ENCODE measurements around the gene GTPBP3.

The GTPBP3 gene

GRCh38 chr19:17309198-17309964 lies 28.0 kb upstream of the GTPBP3 start, which contains the start of gene DDA1:
DDA1 (plus strand) TSS chr19:17309563; CDS start chr19:17309655, 92 bp downstream.
- peak; percentile 94 for DNase-seq

DNA sequence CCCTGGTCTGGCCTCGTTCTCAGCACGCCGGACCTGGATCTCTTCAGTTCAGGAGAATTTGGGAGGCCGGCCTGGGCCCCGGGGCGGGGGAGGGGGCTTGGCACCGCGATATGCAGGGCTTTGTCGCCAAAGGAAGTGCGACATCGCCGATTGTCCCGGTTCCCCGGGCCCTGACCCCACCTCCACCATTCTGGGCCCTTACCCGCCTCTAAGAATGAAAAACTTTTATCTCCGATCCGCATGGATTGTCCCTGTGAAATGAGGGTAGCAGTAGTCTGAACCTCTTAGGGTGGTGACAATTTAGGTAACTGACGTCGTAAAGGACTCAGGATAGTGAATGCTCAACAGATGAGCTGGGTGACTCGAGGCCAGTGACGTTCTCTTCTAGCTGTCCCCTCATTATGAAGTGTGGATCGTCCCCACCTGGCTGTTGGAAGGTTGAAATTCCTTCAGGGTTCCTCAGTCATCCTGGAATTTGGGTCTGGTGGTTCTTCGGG lies 27.3 kb upstream of the GTPBP3 start:
- DNase-seq = no peak

DNA sequence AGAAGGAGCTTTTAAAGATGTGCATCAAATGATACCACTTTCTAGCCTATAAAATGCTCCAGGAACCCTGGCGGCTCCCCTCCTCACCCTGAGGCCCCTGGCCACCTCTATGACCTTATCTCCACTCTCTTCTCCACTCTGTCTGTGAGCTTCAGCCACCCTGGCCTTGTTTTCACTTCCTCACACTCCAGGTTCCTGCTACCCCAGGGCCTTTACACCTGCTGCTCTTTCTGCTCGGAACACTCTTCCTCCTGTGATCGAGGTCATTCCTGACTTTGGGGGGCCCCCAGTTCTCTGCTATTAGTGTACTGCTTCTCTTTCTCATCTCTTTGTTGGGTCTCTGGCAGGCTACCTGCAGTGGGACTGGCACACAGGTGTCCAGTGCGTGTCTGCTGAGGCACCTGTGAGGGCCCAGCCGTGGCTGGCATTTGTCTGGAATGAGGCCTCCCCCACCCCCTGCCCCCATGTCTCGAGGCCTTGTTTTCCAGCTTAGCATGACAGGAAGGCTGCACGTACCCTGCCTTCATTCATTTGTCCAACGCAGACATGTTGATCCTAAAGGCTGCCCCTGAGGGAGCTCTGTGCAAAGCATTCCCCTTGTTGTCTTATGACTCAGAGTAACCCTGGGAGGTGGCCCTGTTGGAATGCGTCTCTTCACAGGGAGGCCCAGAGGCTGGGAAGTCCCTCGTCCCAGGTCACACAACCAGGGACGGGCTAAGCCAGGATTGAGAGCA lies 25.7 kb upstream of the GTPBP3 start:
- DNase-seq = no peak

DNA sequence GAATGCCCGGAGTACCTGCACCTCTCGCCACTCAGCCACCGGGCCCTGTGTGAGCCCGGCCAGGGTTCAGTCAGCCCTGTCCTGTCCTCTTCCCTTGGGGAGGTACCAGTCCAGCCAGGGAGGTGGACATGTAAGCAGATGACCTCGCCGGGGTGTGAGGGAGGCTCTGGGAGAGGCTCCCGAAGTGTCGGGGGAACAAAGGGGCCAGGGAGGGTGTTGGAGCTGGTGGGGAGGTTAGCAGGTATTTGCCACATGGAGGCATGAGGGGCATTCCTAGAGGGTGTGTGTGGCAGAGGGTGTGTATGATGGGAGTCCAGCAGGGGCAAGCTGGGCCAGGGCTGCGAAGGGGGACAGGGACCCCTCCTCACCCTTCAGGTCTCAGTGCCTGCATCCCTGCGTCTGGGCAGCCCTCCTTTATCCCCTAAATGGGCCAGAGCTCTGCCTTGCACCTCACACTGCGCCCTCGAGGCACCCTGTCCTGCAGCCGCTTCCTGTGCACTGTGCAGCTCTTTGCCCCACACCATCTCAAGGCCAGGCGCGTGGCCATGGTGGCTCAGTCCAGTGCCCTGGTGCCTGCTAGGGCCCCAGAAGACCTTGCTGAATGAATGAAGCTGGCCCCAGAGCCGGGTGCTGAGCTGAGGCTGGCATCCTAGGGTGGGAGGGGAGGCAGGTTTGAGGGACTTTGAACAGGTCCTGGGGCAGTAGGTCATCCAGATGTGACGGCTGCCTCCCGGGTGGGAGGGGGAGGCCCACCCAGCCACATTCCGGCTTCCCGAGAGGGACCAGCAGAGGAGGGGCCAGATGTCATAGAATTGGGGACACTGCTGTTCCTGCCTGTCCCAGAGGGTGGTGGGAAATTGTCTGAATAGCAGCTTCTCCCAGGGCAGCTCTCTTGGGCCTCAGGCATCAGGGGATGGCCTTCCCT lies 24.9 kb upstream of the GTPBP3 start:
- no peak for DNase-seq

DNA sequence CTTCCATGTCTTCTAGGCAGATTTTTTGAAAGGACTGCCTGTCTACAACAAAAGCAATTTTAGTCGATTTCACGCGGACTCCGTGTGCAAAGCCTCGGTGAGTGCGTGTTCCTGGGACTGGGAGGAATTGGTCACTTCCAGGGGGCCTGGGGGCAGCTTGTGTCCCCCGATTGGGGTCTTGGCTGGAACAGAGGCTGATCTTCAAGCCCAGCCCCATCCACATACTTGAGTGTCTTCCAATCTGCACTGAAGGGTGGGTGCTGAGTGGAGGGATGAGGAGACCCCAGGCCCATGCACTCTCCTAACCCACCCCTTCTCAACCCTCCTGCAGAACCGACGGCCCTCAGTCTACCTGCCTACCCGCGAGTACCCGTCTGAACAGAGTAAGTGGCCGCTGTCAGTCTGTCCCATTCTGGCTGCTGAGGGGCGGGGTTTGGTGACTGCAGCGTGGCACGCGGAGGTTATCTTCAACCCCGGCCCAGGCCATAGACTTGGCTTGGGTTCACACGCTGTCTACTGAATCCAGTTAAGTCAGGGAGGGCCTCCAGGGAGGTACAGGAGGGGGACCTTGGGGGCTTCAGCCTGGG lies 23.3 kb upstream of the GTPBP3 start:
- no peak for DNase-seq

GRCh38 chr19:17318966-17319365 lies 18.4 kb upstream of the GTPBP3 start:
- no peak for DNase-seq

- no peak for DNase-seq
Observed at GRCh38 chr19:17319473-17320238, 17.7 kb upstream of the GTPBP3 start.

DNA sequence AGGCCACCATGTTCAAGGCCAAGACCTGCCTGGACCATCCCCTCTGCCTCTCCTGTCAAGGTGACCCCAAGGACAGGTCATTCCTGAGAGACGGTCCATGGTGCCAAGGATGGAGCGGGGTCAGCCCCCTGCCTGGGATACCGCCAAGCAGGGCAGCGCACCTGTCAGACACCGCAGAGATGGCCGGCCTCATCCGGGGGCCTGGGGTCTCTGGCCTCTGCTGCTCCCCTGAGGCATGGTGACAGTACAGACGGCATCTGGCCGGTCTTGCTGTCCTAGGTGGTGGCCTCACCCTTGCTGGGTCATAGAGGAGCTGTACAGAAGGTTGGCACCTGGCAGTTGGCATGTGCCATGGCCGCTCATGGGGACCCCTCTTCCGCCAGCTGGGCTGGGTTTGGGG lies 16.9 kb upstream of the GTPBP3 start:
- DNase-seq = no peak

GRCh38 chr19:17321655-17322489 lies 15.5 kb upstream of the GTPBP3 start:
- no peak for DNase-seq

DNA sequence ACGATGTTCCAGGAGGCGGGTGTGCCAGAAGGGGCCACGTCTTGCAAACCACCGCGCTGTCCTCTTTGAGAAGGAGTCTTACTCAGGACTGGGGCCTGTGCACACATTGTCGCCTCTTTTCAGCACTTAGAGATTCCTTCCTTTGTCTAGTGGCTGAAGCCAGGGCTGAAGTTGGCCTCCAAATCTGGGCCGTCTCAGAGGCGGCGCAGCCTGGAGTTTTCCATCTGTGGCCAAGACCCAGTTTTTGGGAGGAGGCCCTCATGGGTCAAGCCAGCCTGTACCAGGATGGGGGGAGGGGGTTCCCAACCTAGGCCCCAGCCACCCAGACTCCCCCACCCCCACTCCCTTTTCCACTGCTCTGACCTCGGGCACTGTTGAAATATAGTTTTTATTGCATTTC lies 14.5 kb upstream of the GTPBP3 start:
- DNase-seq = no peak

DNA sequence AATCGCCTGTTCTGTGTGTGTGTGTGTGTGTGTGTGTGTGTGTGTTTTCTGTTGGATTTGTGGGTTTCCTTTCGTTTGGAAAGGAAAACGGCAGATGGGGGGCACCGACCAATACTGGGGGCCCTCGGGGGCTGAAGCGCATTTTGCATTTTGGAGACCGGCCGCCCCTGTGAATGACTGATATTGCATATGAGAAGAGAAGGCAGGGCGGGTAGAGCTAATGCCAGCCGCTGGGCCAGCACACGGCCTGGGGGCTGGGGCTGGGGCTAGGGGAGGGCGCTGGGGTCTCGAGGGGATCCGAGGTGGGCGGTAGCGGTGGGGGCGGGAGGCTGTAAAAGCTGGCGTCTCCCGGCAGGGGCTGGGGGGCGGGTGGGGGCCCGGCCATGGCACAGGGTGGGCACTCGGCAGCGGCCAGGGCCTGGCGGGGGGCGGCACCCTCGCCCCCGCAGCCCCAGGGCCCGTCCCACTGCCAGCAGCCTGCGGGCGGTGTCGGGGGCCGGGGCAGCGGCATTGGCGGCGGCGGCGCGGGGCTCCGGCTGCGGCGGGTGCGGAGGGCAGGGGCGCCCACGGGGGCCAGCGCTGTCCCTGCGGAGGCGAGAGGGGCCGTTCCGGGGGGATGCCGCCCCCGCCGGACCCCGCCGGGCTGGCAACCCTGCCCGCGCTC lies 13.9 kb upstream of the GTPBP3 start:
- DNase-seq = no peak

DNA sequence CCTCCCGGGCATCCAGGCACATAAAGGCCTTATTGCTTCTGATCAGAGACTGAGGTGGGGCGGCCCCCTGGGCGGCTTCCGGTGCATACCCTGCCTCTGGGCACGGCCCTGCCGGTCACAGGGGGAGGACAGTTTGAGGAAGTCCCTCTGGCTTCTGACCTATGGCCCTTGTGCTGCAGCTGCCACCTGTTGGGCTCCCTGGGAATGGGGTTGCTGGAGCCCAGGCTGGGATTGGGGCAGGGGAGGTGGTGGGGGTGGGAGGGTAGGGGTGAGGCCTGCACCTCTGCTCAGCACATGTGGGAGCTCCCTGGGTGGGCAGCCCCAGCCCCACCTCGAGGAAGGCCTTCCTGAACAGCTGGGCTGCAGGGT lies 13.4 kb upstream of the GTPBP3 start:
- DNase-seq = no peak

GRCh38 chr19:17324357-17325114 lies 12.8 kb upstream of the GTPBP3 start:
- DNase-seq = no peak

- no peak for DNase-seq
Observed at GRCh38 chr19:17325133-17325532, 12.2 kb upstream of the GTPBP3 start.

DNA sequence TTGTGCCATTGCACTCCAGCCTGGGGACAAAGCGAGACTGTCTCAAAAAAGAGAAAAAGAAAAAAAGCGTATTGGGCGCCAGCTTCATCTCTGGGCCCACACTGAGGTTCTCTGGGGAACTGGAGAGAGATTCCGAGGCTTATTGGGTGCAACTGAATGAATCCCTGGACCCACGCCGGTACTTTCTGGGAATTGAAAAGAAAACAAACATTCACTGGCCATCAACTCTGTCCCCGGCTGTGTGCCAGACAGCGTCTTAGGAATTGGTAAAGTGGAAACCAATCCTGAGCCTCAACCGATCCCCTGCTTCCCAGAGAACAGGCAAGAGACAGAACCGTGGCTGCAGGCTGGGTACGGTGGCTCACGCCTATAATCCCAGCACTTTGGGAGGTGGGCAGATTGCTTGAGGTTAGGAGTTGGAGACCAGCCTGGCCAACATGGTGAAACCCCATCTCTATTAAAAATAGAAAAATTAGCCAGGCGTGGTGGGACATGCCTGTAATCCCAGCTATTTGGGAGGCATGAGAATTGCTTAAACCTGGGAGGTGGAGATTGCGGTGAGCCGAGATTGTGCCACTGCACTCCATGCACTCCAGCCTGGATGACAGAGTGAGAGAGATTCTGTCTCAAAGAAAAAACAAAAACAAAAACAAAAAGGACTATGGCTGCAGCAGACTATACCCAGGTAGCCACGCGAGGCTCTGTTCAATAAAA lies 11.3 kb upstream of the GTPBP3 start:
- DNase-seq = no peak

- no peak for DNase-seq
Observed at GRCh38 chr19:17326595-17326966, 10.8 kb upstream of the GTPBP3 start.

DNA sequence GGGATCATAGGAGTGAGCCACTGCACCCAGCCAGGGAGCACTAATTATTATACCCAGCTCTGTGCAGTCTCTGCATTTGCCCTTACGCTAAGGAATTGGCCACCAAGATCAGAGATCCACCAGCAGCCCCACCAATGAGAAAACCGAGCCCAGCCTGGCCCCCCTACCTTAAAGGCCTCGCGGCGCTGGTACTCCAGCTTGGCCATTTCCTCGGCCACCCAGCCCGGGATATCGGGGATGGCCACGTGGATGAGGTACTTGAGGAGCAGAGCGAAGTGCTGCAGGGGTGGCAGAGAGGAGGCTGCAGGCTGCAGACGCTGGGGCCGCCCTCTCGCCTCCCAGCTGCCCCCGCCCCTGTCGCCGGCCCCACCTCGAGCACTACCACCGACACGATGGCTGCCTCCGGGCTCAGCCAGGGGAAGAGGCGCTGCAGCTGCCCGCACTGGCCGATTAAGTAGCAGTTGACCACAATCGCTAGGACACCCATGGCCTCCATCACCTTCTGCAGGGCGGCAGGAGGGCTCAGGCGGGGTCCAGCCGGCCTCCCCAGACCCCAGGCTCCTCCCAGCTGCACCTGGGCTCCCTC lies 10.2 kb upstream of the GTPBP3 start:
- DNase-seq = no peak

- no peak for DNase-seq
Observed at GRCh38 chr19:17327654-17328516, 9.5 kb upstream of the GTPBP3 start.

Measured in NCI-H2227 treated with DMSO at 0.1 percent for 48 hours (cell line).